Suprapubic skin (tissue), 4 donors: ENCODE results near the gene DDC. TPM values are rescaled to one million over a fixed set of nuclear protein-coding genes. Genes with fewer than 3 reads are reported as not detected.

ENCODE experiments used
- DNase-seq, 2 donors: peaks; one replicate each; pipeline ENCODE4 v3.0.0-alpha.2; 2019; ENCODE audit warnings: low spot score in 2 of 2
- H3K27ac ChIP-seq: fragments of 200-600 bp; sonication (generic); one replicate; pipeline ENCODE4 v1.5.1; 2019
- H3K27me3 ChIP-seq: fragments of 200-600 bp; sonication (generic); one replicate; pipeline ENCODE4 v1.5.1; 2019
- H3K36me3 ChIP-seq: fragments of 200-600 bp; sonication (generic); one replicate; pipeline ENCODE4 v1.5.1; 2019
- H3K4me1 ChIP-seq: fragments of 200-600 bp; sonication (generic); one replicate; pipeline ENCODE4 v1.5.1; 2019
- H3K4me3 ChIP-seq: fragments of 200-600 bp; sonication (generic); one replicate; pipeline ENCODE4 v1.5.1; 2019; ENCODE audit warnings: mild to moderate bottlenecking
- H3K9me3 ChIP-seq: fragments of 200-600 bp; sonication (generic); one replicate; pipeline ENCODE4 v1.5.1; 2019
- EP300 ChIP-seq: sonication (generic); formaldehyde crosslinking; IDR thresholded peaks from one replicate; pipeline ENCODE4 v1.6.1; 2017; ENCODE audit warnings: antibody characterized with exemption
- POLR2A ChIP-seq, 2 donors: fragments of 450-650 bp; IDR thresholded peaks; one replicate each; pipeline ENCODE4 v1.6.1; 2017; ENCODE audit warnings: antibody characterized with exemption in 2 of 2, mild to moderate bottlenecking in 2 of 2, moderate library complexity in 2 of 2
- POLR2AphosphoS5 ChIP-seq, 3 donors: sonication (generic); formaldehyde crosslinking; IDR thresholded peaks; one replicate each; pipeline ENCODE4 v1.6.1; 2017; ENCODE audit warnings: antibody characterized with exemption in 3 of 3
- WGBS: methylation state at CpG from one replicate; pipeline ENCODE4 v1.1.5; 2018; 5-methylcytosine and 5-hydroxymethylcytosine counted together
- total RNA-seq, 4 donors: library from RNA; depleted of rRNA; stranded (reverse); fragments of >200 nt; gene quantifications; one replicate each; pipeline ENCODE4 v1.1.0, GENCODE V29; 2016
- TF ChIP-seq, protein P1 (sequence below), 2 donors: fragments of 200-600 bp in 1 of 2; fragments of 450-650 bp in 1 of 2; sonication (generic) in 1 of 2; IDR thresholded peaks; one replicate each; pipeline ENCODE4 v1.5.1; 2016 to 2019; ENCODE audit warnings: antibody characterized with exemption in 2 of 2, mild to moderate bottlenecking in 1 of 2, moderate library complexity in 1 of 2

The DDC gene
- total RNA-seq, 4 donors from 2014 or later = 1.6 to 3.6 TPM; not detected in 2

DNA sequence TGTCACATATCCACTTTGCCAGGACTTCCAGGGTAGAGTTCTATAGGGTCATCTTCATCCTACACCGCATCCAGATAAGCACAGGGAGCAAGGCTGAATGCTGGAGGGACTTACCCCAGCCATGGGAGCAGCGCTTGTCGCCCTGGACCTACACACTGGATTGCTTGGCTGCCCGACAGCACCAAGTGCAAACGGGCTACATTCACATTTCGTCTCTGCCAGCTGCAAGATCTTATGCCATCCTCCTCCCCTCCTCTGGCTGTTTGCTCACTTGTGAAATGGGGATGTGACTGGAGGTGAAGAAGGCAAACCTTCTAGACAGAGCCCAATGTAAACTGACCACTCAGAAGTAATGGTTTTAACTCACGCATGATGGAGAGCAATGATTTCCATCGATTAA lies 1.0 kb downstream of the DDC start:
- H3K4me1 ChIP-seq = no peaks in the 10 kb centered on the region
- peaks cover 13% of the 10 kb centered on the region for H3K27me3 ChIP-seq
- H3K4me3 ChIP-seq = no peak overlapping the region
- no peak for TF ChIP-seq POLR2AphosphoS5 (IDR thresholded peaks at IDR 0.05)
- no peak for TF ChIP-seq POLR2A (IDR thresholded peaks at IDR 0.05)
- TF ChIP-seq, protein P1, sequence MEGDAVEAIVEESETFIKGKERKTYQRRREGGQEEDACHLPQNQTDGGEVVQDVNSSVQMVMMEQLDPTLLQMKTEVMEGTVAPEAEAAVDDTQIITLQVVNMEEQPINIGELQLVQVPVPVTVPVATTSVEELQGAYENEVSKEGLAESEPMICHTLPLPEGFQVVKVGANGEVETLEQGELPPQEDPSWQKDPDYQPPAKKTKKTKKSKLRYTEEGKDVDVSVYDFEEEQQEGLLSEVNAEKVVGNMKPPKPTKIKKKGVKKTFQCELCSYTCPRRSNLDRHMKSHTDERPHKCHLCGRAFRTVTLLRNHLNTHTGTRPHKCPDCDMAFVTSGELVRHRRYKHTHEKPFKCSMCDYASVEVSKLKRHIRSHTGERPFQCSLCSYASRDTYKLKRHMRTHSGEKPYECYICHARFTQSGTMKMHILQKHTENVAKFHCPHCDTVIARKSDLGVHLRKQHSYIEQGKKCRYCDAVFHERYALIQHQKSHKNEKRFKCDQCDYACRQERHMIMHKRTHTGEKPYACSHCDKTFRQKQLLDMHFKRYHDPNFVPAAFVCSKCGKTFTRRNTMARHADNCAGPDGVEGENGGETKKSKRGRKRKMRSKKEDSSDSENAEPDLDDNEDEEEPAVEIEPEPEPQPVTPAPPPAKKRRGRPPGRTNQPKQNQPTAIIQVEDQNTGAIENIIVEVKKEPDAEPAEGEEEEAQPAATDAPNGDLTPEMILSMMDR (IDR thresholded peaks at IDR 0.05) = no peak
- TF ChIP-seq EP300 = no peak
- H3K27ac ChIP-seq = no peak overlapping the region
- no peaks in the 10 kb centered on the region for H3K36me3 ChIP-seq
- WGBS = 74% methylated on average over 8 of the region's 8 CpGs
- H3K9me3 ChIP-seq = no peaks in the 10 kb centered on the region
- no peak for DNase-seq

DNA sequence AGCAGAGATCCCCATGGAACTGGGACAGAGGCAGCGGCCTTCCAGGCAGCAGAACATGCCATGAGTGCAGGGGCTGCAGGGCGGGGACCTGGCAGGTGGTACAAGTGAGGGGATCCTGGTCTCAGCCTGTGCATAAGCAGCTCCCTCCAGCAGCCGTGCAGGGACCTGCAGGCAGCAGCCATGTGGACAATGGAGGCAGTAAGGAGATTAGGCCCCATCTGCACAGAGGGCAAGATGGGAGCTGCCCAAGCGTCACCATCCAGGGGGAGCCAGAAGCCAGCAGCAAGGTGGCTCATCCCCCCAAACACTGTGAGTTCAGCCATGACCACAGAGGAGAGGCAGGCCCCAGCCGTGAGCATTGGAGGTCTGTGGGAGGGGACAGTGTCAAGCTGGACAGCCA lies 3.1 kb downstream of the DDC start:
- H3K27me3 ChIP-seq = peaks cover 20% of the 10 kb centered on the region
- H3K9me3 ChIP-seq = no peaks in the 10 kb centered on the region
- no peak overlapping the region for H3K4me3 ChIP-seq
- TF ChIP-seq POLR2A (IDR thresholded peaks at IDR 0.05) (no peak), EP300 (no peak), POLR2AphosphoS5 (IDR thresholded peaks at IDR 0.05) (no peak)
- TF ChIP-seq, protein P1 (IDR thresholded peaks at IDR 0.05) = no peak
- 84% methylated on average over 3 of the region's 5 CpGs for WGBS
- H3K4me1 ChIP-seq = no peaks in the 10 kb centered on the region
- DNase-seq = no peak
- no peak overlapping the region for H3K27ac ChIP-seq
- no peaks in the 10 kb centered on the region for H3K36me3 ChIP-seq

DNA sequence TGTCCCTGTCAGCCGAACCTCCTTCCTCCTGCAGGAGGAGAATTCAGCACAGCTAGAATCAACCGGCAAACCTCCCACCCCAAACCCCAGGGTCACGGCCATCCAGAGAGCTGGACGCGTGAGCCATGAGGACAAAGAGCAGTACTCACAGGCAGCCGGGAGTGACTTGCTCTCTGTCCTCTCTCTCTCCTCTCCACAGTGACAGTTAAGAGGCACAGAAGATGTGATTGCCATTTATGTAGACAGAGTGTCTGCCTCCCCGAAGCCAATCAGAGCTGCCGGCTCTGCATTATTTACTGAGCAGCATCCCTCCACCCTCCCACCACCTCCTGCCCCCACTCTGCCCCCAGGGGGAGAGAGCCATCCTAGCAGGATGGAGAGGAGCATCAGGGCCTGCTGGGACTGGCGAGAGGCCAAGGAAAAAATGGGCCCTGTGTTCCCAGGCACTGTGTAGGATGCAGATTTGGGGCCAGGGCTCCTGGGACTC lies 4.3 kb downstream of the DDC start:
- WGBS = 38% methylated on average over 8 of the region's 9 CpGs
- Histone ChIP-seq H3K9me3 (no peaks in the 10 kb centered on the region), H3K36me3 (no peaks in the 10 kb centered on the region), H3K27me3 (peaks cover 20% of the 10 kb centered on the region), H3K27ac (no peak overlapping the region), H3K4me3 (no peak overlapping the region), H3K4me1 (peaks cover 3% of the 10 kb centered on the region)
- no peak for DNase-seq
- TF ChIP-seq POLR2AphosphoS5 (IDR thresholded peaks at IDR 0.05) = no peak
- TF ChIP-seq EP300 = no peak
- TF ChIP-seq, protein P1 (IDR thresholded peaks at IDR 0.05) = no peak
- TF ChIP-seq POLR2A (IDR thresholded peaks at IDR 0.05) = no peak

DNA sequence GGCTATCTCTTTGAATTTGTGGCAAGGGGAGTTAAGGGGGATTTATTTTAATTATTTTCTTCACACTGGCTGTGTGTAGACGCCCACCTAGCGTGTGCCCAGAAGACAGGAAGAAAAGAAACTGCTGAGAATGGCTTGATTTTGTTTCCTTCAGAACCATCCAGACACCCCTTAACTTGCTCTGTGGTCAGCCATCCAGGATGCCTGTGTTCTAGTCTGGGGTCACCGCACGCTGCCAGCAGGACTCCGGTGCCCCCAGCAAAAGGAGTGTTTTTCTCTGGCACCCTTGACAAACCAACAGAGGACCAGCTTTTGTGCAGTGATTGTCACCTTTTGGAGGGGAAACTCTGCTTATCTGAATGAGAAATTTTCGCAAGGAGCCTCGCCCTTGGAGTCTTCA lies 5.3 kb downstream of the DDC start:
- no peak for DNase-seq
- peaks cover 3% of the 10 kb centered on the region for H3K4me1 ChIP-seq
- no peaks in the 10 kb centered on the region for H3K9me3 ChIP-seq
- no peak overlapping the region for H3K27ac ChIP-seq
- H3K4me3 ChIP-seq = no peak overlapping the region
- no peak for TF ChIP-seq POLR2AphosphoS5 (IDR thresholded peaks at IDR 0.05)
- TF ChIP-seq, protein P1 (IDR thresholded peaks at IDR 0.05) = no peak
- no peak for TF ChIP-seq POLR2A (IDR thresholded peaks at IDR 0.05)
- no peak for TF ChIP-seq EP300
- peaks cover 20% of the 10 kb centered on the region for H3K27me3 ChIP-seq
- no peaks in the 10 kb centered on the region for H3K36me3 ChIP-seq
- WGBS = 73% methylated on average over 7 of the region's 7 CpGs

DNA sequence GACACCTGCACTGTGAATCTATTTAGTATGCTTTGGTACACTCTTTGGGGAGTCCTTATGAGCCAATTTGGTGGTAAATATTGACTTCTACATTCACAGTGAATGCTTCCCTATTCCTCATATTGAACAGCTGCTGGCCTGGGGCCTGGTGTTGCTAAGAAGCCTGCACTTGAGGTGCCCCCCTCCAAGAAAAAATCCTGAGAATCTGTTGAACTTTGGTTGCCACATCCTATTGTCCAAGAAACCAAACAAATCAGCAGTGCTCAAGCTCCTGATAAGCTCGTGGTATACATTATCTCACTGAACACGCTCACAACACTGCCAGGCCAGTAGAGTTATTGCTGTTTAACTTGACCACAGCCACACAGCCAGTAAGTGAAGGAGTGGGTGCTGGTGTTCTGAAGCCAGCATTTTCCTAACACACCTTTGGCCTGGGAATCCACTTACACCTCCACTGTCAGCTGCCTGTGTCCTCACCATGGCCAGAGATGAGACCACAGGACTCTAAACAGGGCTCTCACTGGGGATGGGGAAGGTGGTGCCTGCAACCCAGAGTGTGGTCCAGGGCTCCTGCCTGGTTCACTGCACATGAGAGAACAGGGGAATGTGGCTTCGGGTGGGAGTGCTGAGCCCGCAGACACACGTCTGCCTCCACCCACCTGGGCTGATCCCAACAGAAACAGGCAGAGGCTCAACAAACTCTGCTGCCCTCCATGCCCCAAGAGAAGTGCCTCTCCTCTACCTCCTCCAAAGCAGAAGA lies 6.7 kb downstream of the DDC start:
- 87% methylated on average over 2 of the region's 5 CpGs for WGBS
- H3K27me3 ChIP-seq = peaks cover 20% of the 10 kb centered on the region
- no peak overlapping the region for H3K4me3 ChIP-seq
- peaks cover 3% of the 10 kb centered on the region for H3K4me1 ChIP-seq
- H3K27ac ChIP-seq = no peak overlapping the region
- no peaks in the 10 kb centered on the region for H3K9me3 ChIP-seq
- TF ChIP-seq EP300 = no peak
- TF ChIP-seq POLR2AphosphoS5 (IDR thresholded peaks at IDR 0.05) = no peak
- no peak for TF ChIP-seq POLR2A (IDR thresholded peaks at IDR 0.05)
- no peak for DNase-seq
- H3K36me3 ChIP-seq = no peaks in the 10 kb centered on the region
